HCT116 (cell line): ENCODE measurements around the gene CFAP298.

Source experiments
- CEBPB ChIP-seq: IDR thresholded peaks from 2 replicates; pipeline ENCODE4 v1.6.1; 2012; ENCODE audit warnings: low read depth
- CTCF ChIP-seq, 3 experiments: fragments of 200-600 bp in 1 of 3; sonication (generic) in 1 of 3; IDR thresholded peaks in 2 of 3; conservative IDR thresholded peaks in 1 of 3; 2 replicates each; pipeline ENCODE4 v1.5.1; 2012 to 2017; ENCODE audit warnings: low read depth in 2 of 3, low read length in 2 of 3, antibody characterized with exemption in 1 of 3, borderline replicate concordance in 1 of 3, control low read depth in 1 of 3, mild to moderate bottlenecking in 1 of 3, mixed read lengths in 1 of 3, mixed run types in 1 of 3, moderate library complexity in 1 of 3; ENCODE audit not compliant: insufficient read depth in 1 of 3
- EZH2 ChIP-seq: fragments of 200-600 bp; sonication (generic); IDR thresholded peaks from 2 replicates; pipeline ENCODE4 v1.6.1; 2017; ENCODE audit warnings: antibody characterized with exemption, mixed run types
- POLR2AphosphoS5 ChIP-seq: IDR thresholded peaks from 2 replicates; pipeline ENCODE4 v1.6.1; 2011; ENCODE audit warnings: mild to moderate bottlenecking, low read depth, low read length, moderate library complexity
- RAD21 ChIP-seq: IDR thresholded peaks from 2 replicates; pipeline ENCODE4 v1.6.1; 2012; ENCODE audit warnings: low read depth, mild to moderate bottlenecking
- REST ChIP-seq: IDR thresholded peaks from 2 replicates; pipeline ENCODE4 v1.6.1; 2012; ENCODE audit warnings: low read depth
- TCF7L2 ChIP-seq: IDR thresholded peaks from 2 replicates; pipeline ENCODE4 v1.7.0; 2011; ENCODE audit warnings: borderline replicate concordance, inconsistent platforms; ENCODE audit not compliant: insufficient read depth, insufficient read length; ENCODE audit errors: extremely low read depth
- YY1 ChIP-seq: IDR thresholded peaks from 2 replicates; pipeline ENCODE4 v1.6.1; 2011; ENCODE audit warnings: low read length, low read depth, moderate library complexity, mild to moderate bottlenecking; ENCODE audit not compliant: insufficient replicate concordance; ENCODE audit errors: extremely low read depth
- ZNF274 ChIP-seq: fragments of 200-500 bp; sonication (Bioruptor generic); IDR thresholded peaks from 2 replicates; pipeline ENCODE4 v1.6.1; 2014; ENCODE audit warnings: mild to moderate bottlenecking, low read depth, low read length, inconsistent platforms

- TF ChIP-seq CTCF (IDR thresholded peaks at IDR 0.05 in 2 of 3, conservative IDR thresholded peaks at IDR 0.05 in 1 of 3; ENCODE audit: borderline replicate concordance in 1 of 3, insufficient read depth in 1 of 3, low read depth in 2 of 3, low read length in 2 of 3) (no peak), REST (no peak), RAD21 (no peak), POLR2AphosphoS5 (no peak), EZH2 (no peak), YY1 (no peak), CEBPB (no peak), ZNF274 (no peak), TCF7L2 (no peak)
Observed at GRCh38 chr21:32559006-32559610, 53.1 kb downstream of the CFAP298 start.
